GM12878 (cell line): Measurements from ENCODE around the gene NECTIN2. TPM values are rescaled to one million over a fixed set of nuclear protein-coding genes. Genes with fewer than 3 reads are reported as not detected.
A peak's percentile ranks its signal among the peaks of the same experiment; 100 is the strongest.

ENCODE experiments used
- ATAC-seq: fragments of 200-7000 bp; cut with Tn5 transposase; 3 replicates; pipeline ENCODE4 v1.9.1; 2020; ENCODE audit warnings: mild to moderate bottlenecking, moderate library complexity
- BruUV-seq: library from RNA; stranded (reverse); fragments of 400-500 nt; replicated peaks from 2 replicates; lab custom pipeline; 2021; lab: Mats Ljungman, UMichigan
- CTCF ChIA-PET: fragments of 300-600 bp; sonication (Branson Sonifier 250); formaldehyde crosslinking; extraction: SDS; loops from one replicate; lab custom pipeline; 2021; ENCODE audit warnings: inconsistent platforms; lab: Yijun Ruan, JAX
- POLR2A ChIA-PET: fragments of 350-600 bp; formaldehyde crosslinking; extraction: SDS; loops from one replicate; lab custom pipeline; 2021; ENCODE audit warnings: inconsistent platforms; lab: Charles Lee
- RAD21 ChIA-PET: fragments of 300-600 bp; sonication (Branson Sonifier 250); formaldehyde crosslinking; loops from one replicate; lab custom pipeline; 2023; ENCODE audit warnings: antibody characterized with exemption; ENCODE audit not compliant: unreplicated experiment; lab: Charles Lee
- SMC1A ChIA-PET: fragments of 300-600 bp; sonication (Branson Sonifier 250); formaldehyde crosslinking; loops from one replicate; lab custom pipeline; 2023; ENCODE audit not compliant: unreplicated experiment, uncharacterized antibody; lab: Charles Lee
- DNase-seq: peaks from one replicate; pipeline ENCODE4 v3.0.0-alpha.2; 2011; ENCODE audit warnings: low read depth, low spot score
- FAIRE-seq: peaks from 3 replicates; lab custom pipeline; 2011; peaks lifted over from hg19 to GRCh38; lab: Jason Lieb, UNC
- H2AFZ ChIP-seq: 2 replicates; pipeline ENCODE4 v1.6.0; 2011; ENCODE audit warnings: low read depth, low read length, control low read depth; ENCODE audit not compliant: control insufficient read depth
- H3K27ac ChIP-seq: 2 replicates; pipeline ENCODE4 v1.5.1; 2011; ENCODE audit warnings: control low read depth; ENCODE audit not compliant: control insufficient read depth, insufficient read depth
- H3K27me3 ChIP-seq, 2 experiments: replicated peaks in 1 of 2; 2 replicates each; pipeline versions ENCODE4 v1.6.0 to v1.6.1; 2011; ENCODE audit warnings: low read length in 1 of 2; ENCODE audit not compliant: control insufficient read depth in 2 of 2, insufficient read depth in 2 of 2
- H3K36me3 ChIP-seq, 2 experiments: 2 replicates each; pipeline ENCODE4 v1.5.1; 2011; ENCODE audit warnings: low read length in 1 of 2; ENCODE audit not compliant: control insufficient read depth in 2 of 2, insufficient read depth in 2 of 2
- H3K4me1 ChIP-seq: 2 replicates; pipeline ENCODE4 v1.6.1; 2011; ENCODE audit warnings: mild to moderate bottlenecking, low read length, moderate library complexity, mixed read lengths; ENCODE audit not compliant: control insufficient read depth, insufficient read depth
- H3K4me2 ChIP-seq: 2 replicates; pipeline ENCODE4 v1.6.0; 2011; ENCODE audit warnings: control low read depth; ENCODE audit not compliant: control insufficient read depth, insufficient read depth
- H3K4me3 ChIP-seq: fragments of 200-600 bp; sonication (generic); 2 replicates; pipeline ENCODE4 v1.5.1; 2016
- H3K79me2 ChIP-seq: 2 replicates; pipeline ENCODE4 v1.6.0; 2011; ENCODE audit warnings: low read length; ENCODE audit not compliant: control insufficient read depth, insufficient read depth
- H3K9ac ChIP-seq: 2 replicates; pipeline ENCODE4 v1.8.0; 2011; ENCODE audit warnings: low read length, control low read depth, mixed read lengths; ENCODE audit not compliant: control insufficient read depth, insufficient read depth
- H3K9me3 ChIP-seq: replicated peaks from 3 replicates; pipeline ENCODE4 v1.5.1; 2011; ENCODE audit warnings: mild to moderate bottlenecking, low read length; ENCODE audit not compliant: control insufficient read depth, insufficient read depth
- H4K20me1 ChIP-seq: 2 replicates; pipeline ENCODE4 v1.6.0; 2011; ENCODE audit not compliant: control insufficient read depth, insufficient read depth
- CHD1 ChIP-seq: IDR thresholded peaks from 2 replicates; pipeline ENCODE4 v1.6.1; 2012; ENCODE audit warnings: low read depth, low read length, improper control_type of control experiment
- FOS ChIP-seq: IDR thresholded peaks from 3 replicates; pipeline ENCODE4 v1.6.1; 2011; ENCODE audit warnings: borderline replicate concordance; ENCODE audit not compliant: insufficient read length; ENCODE audit errors: extremely low read depth
- GATAD2B ChIP-seq: fragments of 450-650 bp; conservative IDR thresholded peaks from 2 replicates; pipeline ENCODE4 v1.6.1; 2017; ENCODE audit warnings: low read depth, mild to moderate bottlenecking, moderate library complexity
- HDGF ChIP-seq: fragments of 450-650 bp; IDR thresholded peaks from 2 replicates; pipeline ENCODE4 v1.6.1; 2016; ENCODE audit warnings: antibody characterized with exemption
- IRF4 ChIP-seq: IDR thresholded peaks from 2 replicates; pipeline ENCODE4 v1.6.1; 2011; ENCODE audit warnings: low read depth, low read length
- RCOR1 ChIP-seq: conservative IDR thresholded peaks from 2 replicates; pipeline ENCODE4 v1.6.1; 2012; ENCODE audit warnings: low read depth, low read length, improper control_type of control experiment
- RUNX3 ChIP-seq: IDR thresholded peaks from 2 replicates; pipeline ENCODE4 v1.6.1; 2012; ENCODE audit warnings: low read length, inconsistent platforms
- SMARCA5 ChIP-seq: fragments of 450-650 bp; IDR thresholded peaks from 2 replicates; pipeline ENCODE4 v1.6.1; 2017; ENCODE audit warnings: mild to moderate bottlenecking
- TCF3 ChIP-seq: IDR thresholded peaks from 2 replicates; pipeline ENCODE4 v1.6.1; 2012; ENCODE audit warnings: low read depth, mild to moderate bottlenecking, low read length, borderline replicate concordance; ENCODE audit not compliant: insufficient read depth
- ZNF384 ChIP-seq: IDR thresholded peaks from 2 replicates; pipeline ENCODE4 v1.6.1; 2012; ENCODE audit warnings: low read depth, mild to moderate bottlenecking, low read length, improper control_type of control experiment, borderline replicate concordance
- WGBS: methylation state at CpG from one replicate; pipeline ENCODE4 v1.1.6; 2016; ENCODE audit warnings: low lambda C conversion rate; ENCODE audit not compliant: insufficient replicate concordance, insufficient coverage; ENCODE audit errors: missing lambda C conversion rate; 5-methylcytosine and 5-hydroxymethylcytosine counted together
- in situ Hi-C: fragments of 300-500 bp; cut with MboI; formaldehyde crosslinking; loops from 9 replicates; pipeline ENCODE4 v1.14.3; 2018; ENCODE audit warnings: mixed read lengths
- intact Hi-C: fragments of 100-400 bp; cut with micrococcal nuclease; formaldehyde crosslinking; loops from one replicate; pipeline ENCODE4 v1.14.2; 2022; ENCODE audit not compliant: unreplicated experiment
- polyA plus RNA-seq, 11 experiments: library from polyadenylated mRNA; depleted of rRNA in 4 of 11; unstranded in 6 of 11; stranded (reverse) in 5 of 11; fragments of >200 nt; fragmentation: Nextera tagmentation in 4 of 11; fragmentation: Illumina TruSeq in 1 of 11; extraction: Ambion mirVana in 4 of 11; extraction: Trizol in 1 of 11; gene quantifications; 1 replicate in 1 of 11; 2 replicates in 10 of 11; pipeline versions ENCODE4 v1.2.1 to v1.2.3, GENCODE V29; 2011 to 2016; ENCODE audit warnings: inconsistent platforms in 2 of 11, missing spikeins in 2 of 11, low read depth in 1 of 11
- total RNA-seq, 4 experiments: library from RNA; depleted of rRNA in 3 of 4; stranded (reverse); fragments of >200 nt in 3 of 4; fragmentation: Illumina TruSeq in 1 of 4; extraction: Trizol in 1 of 4; gene quantifications; 2 replicates each; pipeline versions ENCODE4 v1.2.1 to v1.2.3, GENCODE V29; 2013 to 2021
- TF ChIP-seq, protein P1 (sequence below): fragments of 450-650 bp; IDR thresholded peaks from 2 replicates; pipeline ENCODE4 v1.6.1; 2018; ENCODE audit warnings: mild to moderate bottlenecking, low read depth, moderate library complexity; ENCODE audit not compliant: partially characterized antibody
- TF ChIP-seq, protein P2 (sequence below): IDR thresholded peaks from 2 replicates; pipeline ENCODE4 v1.6.1; 2012; ENCODE audit warnings: improper control_type of control experiment, low read depth, low read length; ENCODE audit not compliant: insufficient replicate concordance
- TF ChIP-seq, protein P3 (sequence below): IDR thresholded peaks from 2 replicates; pipeline ENCODE4 v1.6.1; 2011; ENCODE audit warnings: borderline replicate concordance, low read depth, mild to moderate bottlenecking, moderate library complexity, low read length; ENCODE audit not compliant: insufficient read depth, poor library complexity, severe bottlenecking

NECTIN2 gene
- total and polyA plus RNA-seq, 10 of the 15 experiments (the other 5 are each of a cell fraction or from before 2014, with no cell fraction given) = 0.05 to 0.36 (median 0.26) TPM; not detected in 5

DNA sequence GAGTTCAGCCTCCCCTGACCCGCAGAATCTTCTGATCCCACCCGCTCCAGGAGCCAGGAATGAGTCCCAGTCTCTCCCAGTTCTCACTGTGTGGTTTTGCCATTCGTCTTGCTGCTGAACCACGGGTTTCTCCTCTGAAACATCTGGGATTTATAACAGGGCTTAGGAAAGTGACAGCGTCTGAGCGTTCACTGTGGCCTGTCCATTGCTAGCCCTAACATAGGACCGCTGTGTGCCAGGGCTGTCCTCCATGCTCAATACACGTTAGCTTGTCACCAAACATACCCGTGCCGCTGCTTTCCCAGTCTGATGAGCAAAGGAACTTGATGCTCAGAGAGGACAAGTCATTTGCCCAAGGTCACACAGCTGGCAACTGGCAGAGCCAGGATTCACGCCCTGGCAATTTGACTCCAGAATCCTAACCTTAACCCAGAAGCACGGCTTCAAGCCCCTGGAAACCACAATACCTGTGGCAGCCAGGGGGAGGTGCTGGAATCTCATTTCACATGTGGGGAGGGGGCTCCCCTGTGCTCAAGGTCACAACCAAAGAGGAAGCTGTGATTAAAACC lies 58.4 kb downstream of the NECTIN2 start:
- no peaks in the 10 kb centered on the region for H3K27me3 ChIP-seq
- in situ Hi-C loops (loop anchor here (5.0 to 10.0 kb wide), 3 partner anchors 50 to 430 kb away; partner anchors contain the start of gene CLPTM1), intact Hi-C loops (no loop called here)
- no peak for ATAC-seq
- H3K4me3 ChIP-seq = no peak overlapping the region
- no peaks in the 10 kb centered on the region for H3K79me2 ChIP-seq
- H3K36me3 ChIP-seq = peaks cover 8 to 22% of the 10 kb centered on the region in 2 experiments; a peak in 3 of 4 replicates
- no peak overlapping the region for H3K9ac ChIP-seq
- 80% methylated on average over 12 of the region's 12 CpGs for WGBS
- ChIA-PET CTCF (interaction anchor here (0.8 to 4.3 kb wide), 11 partner anchors 11 to 221 kb away, joined by 3 to 34 read pairs (median 4); partner anchors contain the start of genes CLPTM1 and TOMM40), SMC1A (interaction anchor here (2.2 to 2.3 kb wide), 2 partner anchors 47 to 49 kb away, joined by 7 to 11 read pairs; no protein-coding TSS in a partner anchor), POLR2A (interaction anchor here (1.0 kb wide), 1 partner anchor 135 kb away, joined by 3 read pairs; no protein-coding TSS in a partner anchor), RAD21 (interaction anchor here (2.3 kb wide), 1 partner anchor 155 kb away, joined by 8 read pairs; no protein-coding TSS in a partner anchor)
- no peak for DNase-seq
- H3K4me1 ChIP-seq = no peaks in the 10 kb centered on the region
- no peaks in the 10 kb centered on the region; the same call in 1 of the 2 replicates for H4K20me1 ChIP-seq
- no peaks in the 10 kb centered on the region for H3K9me3 ChIP-seq
- no peak overlapping the region for H2AFZ ChIP-seq
- no peak overlapping the region for H3K27ac ChIP-seq
- no peak overlapping the region for H3K4me2 ChIP-seq
- no peak for FAIRE-seq
- BruUV-seq = no TSS peak
- no peak for TF ChIP-seq TCF3
- TF ChIP-seq IRF4 = 0 out of 2 replicates have a peak, but pooled peaks have one; percentile 11
- TF ChIP-seq FOS = no peak
- no peak for TF ChIP-seq RCOR1
- no peak for TF ChIP-seq CHD1
- peak; percentile 23; the same call in 1 of the 2 replicates for TF ChIP-seq RUNX3
- TF ChIP-seq GATAD2B = no peak
- TF ChIP-seq, protein P1, sequence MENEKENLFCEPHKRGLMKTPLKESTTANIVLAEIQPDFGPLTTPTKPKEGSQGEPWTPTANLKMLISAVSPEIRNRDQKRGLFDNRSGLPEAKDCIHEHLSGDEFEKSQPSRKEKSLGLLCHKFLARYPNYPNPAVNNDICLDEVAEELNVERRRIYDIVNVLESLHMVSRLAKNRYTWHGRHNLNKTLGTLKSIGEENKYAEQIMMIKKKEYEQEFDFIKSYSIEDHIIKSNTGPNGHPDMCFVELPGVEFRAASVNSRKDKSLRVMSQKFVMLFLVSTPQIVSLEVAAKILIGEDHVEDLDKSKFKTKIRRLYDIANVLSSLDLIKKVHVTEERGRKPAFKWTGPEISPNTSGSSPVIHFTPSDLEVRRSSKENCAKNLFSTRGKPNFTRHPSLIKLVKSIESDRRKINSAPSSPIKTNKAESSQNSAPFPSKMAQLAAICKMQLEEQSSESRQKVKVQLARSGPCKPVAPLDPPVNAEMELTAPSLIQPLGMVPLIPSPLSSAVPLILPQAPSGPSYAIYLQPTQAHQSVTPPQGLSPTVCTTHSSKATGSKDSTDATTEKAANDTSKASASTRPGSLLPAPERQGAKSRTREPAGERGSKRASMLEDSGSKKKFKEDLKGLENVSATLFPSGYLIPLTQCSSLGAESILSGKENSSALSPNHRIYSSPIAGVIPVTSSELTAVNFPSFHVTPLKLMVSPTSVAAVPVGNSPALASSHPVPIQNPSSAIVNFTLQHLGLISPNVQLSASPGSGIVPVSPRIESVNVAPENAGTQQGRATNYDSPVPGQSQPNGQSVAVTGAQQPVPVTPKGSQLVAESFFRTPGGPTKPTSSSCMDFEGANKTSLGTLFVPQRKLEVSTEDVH = no peak
- TF ChIP-seq ZNF384 = no peak
- TF ChIP-seq, protein P2, sequence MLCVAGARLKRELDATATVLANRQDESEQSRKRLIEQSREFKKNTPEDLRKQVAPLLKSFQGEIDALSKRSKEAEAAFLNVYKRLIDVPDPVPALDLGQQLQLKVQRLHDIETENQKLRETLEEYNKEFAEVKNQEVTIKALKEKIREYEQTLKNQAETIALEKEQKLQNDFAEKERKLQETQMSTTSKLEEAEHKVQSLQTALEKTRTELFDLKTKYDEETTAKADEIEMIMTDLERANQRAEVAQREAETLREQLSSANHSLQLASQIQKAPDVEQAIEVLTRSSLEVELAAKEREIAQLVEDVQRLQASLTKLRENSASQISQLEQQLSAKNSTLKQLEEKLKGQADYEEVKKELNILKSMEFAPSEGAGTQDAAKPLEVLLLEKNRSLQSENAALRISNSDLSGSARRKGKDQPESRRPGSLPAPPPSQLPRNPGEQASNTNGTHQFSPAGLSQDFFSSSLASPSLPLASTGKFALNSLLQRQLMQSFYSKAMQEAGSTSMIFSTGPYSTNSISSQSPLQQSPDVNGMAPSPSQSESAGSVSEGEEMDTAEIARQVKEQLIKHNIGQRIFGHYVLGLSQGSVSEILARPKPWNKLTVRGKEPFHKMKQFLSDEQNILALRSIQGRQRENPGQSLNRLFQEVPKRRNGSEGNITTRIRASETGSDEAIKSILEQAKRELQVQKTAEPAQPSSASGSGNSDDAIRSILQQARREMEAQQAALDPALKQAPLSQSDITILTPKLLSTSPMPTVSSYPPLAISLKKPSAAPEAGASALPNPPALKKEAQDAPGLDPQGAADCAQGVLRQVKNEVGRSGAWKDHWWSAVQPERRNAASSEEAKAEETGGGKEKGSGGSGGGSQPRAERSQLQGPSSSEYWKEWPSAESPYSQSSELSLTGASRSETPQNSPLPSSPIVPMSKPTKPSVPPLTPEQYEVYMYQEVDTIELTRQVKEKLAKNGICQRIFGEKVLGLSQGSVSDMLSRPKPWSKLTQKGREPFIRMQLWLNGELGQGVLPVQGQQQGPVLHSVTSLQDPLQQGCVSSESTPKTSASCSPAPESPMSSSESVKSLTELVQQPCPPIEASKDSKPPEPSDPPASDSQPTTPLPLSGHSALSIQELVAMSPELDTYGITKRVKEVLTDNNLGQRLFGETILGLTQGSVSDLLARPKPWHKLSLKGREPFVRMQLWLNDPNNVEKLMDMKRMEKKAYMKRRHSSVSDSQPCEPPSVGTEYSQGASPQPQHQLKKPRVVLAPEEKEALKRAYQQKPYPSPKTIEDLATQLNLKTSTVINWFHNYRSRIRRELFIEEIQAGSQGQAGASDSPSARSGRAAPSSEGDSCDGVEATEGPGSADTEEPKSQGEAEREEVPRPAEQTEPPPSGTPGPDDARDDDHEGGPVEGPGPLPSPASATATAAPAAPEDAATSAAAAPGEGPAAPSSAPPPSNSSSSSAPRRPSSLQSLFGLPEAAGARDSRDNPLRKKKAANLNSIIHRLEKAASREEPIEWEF = no peak
- TF ChIP-seq HDGF = no peak
- TF ChIP-seq SMARCA5 = no peak
- TF ChIP-seq, protein P3, sequence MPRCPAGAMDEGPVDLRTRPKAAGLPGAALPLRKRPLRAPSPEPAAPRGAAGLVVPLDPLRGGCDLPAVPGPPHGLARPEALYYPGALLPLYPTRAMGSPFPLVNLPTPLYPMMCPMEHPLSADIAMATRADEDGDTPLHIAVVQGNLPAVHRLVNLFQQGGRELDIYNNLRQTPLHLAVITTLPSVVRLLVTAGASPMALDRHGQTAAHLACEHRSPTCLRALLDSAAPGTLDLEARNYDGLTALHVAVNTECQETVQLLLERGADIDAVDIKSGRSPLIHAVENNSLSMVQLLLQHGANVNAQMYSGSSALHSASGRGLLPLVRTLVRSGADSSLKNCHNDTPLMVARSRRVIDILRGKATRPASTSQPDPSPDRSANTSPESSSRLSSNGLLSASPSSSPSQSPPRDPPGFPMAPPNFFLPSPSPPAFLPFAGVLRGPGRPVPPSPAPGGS = peak; percentile 1
